Prostate gland (tissue), 2 donors: Measurements from ENCODE around the gene ANKS1B.

Experiments
- CTCF ChIP-seq, 4 experiments: fragments of 200-600 bp in 2 of 4; fragments of 450-650 bp in 2 of 4; sonication (generic) in 2 of 4; IDR thresholded peaks; 1 replicate in 3 of 4; 2 replicates in 1 of 4; pipeline ENCODE4 v1.5.1; 2016 to 2019; ENCODE audit warnings: antibody characterized with exemption in 4 of 4, mild to moderate bottlenecking in 2 of 4, moderate library complexity in 2 of 4
- POLR2A ChIP-seq: fragments of 450-650 bp; IDR thresholded peaks from one replicate; pipeline ENCODE4 v1.6.1; 2016; ENCODE audit warnings: antibody characterized with exemption, mild to moderate bottlenecking
- POLR2AphosphoS5 ChIP-seq: sonication (generic); formaldehyde crosslinking; IDR thresholded peaks from one replicate; pipeline ENCODE4 v1.6.1; 2017; ENCODE audit warnings: antibody characterized with exemption

GRCh38 chr12:99036566-99036965 lies 948.2 kb downstream of the ANKS1B start:
- TF ChIP-seq CTCF (IDR thresholded peaks at IDR 0.05): no peak
- TF ChIP-seq POLR2A: no peak
- TF ChIP-seq POLR2AphosphoS5: no peak
